A204.1 (cell line): ENCODE measurements around the gene MRPL55.

Experiments used
- FAIRE-seq: peaks from 2 replicates; lab custom pipeline; 2012; peaks lifted over from hg19 to GRCh38; lab: Jason Lieb, UNC

Gene MRPL55

DNA sequence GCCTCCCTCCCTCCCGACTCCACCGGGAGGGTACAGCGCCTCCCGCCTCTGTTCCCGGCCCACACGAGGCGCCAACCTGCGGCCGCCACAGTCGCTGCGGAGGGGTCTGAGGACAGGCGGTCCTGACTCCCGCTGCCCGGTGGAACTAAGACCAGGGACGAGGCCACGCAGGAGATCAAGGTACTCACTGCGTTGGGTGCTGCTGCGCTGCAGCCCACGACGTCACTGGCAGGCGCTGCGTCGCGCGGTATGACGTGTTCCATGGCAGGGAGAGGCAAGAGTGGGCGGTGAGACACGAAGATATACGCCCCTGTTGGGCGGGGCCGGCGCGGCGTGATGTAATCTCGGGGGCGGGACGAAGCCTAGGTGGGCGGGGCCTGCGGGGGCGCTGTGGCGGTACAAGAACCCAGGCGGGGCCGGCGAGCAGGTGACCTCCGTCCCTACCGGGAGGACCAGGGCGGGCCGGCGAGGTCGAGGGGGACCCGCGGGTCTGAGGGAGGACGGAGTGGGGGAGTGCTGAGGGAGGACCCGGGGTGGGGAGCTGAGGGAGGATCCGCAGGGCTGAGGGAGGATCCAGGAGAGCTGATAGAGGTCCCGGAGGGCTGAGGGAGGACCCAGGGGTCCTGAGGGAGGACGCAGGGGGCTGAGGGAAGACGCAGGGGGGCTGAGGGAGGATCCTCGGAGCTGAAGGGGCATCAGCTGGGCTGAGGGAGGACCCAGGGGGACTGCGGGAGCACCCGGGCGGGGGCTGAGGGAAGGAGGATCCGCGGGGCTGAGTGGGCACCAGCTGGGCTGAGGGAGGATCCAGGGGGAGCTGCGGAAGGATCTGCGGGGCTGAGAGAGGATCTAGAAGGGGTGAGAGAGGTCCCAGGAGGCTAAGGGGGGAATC is at the start of gene MRPL55:
MRPL55 (minus strand) TSS at position 227 of the 889 bp plus-strand sequence. CDS start 1,039 bp downstream, outside the sequence.
- FAIRE-seq, result peak; percentile 92

DNA sequence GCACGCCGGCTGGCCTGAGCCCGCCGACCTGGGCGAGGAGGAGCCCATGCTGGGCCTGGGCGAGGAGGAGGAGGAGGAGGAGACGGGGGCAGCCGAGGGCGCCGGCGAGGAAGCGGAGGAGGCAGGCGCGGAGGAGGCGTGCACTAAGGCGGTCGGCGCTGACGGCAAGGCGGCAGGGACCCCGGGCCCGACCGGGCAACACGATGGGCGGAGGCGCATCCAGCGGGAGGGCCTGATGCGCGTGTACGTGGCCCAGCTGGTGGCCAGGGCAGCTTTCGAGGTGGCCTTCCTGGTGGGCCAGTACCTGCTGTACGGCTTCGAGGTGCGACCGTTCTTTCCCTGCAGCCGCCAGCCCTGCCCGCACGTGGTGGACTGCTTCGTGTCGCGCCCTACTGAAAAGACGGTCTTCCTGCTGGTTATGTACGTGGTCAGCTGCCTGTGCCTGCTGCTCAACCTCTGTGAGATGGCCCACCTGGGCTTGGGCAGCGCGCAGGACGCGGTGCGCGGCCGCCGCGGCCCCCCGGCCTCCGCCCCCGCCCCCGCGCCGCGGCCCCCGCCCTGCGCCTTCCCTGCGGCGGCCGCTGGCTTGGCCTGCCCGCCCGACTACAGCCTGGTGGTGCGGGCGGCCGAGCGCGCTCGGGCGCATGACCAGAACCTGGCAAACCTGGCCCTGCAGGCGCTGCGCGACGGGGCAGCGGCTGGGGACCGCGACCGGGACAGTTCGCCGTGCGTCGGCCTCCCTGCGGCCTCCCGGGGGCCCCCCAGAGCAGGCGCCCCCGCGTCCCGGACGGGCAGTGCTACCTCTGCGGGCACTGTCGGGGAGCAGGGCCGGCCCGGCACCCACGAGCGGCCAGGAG is 49.3 kb upstream of the MRPL55 start:
- no peak for FAIRE-seq

DNA sequence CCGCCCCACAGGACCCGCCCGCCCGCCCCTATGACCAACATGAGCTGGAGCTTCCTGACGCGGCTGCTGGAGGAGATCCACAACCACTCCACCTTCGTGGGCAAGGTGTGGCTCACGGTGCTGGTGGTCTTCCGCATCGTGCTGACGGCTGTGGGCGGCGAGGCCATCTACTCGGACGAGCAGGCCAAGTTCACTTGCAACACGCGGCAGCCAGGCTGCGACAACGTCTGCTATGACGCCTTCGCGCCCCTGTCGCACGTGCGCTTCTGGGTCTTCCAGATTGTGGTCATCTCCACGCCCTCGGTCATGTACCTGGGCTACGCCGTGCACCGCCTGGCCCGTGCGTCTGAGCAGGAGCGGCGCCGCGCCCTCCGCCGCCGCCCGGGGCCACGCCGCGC is 48.6 kb upstream of the MRPL55 start:
- FAIRE-seq, result no peak

DNA sequence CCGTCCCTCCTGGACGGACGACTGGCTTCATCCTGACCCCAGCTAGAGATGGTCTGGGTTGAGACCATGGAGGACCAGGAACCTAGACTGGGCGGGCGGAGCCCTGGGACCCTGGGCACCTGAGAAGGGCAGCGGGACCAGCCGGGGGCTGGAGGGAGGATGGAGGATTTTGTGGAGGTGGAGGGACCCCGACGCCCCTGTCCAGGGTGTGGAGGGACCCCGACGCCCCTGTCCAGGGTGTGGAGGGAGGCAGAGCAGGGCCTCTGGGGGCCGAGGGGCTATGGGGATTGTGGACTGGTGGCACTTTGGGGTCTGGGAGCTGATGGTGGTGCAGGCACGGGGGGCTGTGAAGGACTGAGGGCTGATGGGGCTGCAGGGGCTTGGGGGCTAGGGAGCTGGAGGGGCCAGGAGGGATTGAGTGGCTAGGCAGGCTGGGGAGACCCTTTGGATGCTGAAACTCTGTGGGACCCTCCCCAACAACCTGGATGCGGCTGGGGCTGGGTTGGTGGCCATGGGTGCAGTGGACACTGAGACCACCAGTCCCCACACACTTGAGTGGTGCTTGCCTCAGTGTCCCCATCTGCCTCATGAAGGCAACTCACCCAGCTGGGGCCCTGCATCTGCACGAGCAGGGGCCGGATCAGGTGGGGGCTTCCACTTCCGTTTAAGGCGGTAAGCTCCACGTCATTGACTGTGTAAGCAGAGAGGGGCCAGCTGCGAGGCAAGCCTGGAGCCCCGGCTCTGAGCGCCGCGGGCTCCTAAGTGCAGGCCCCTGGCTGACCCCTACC is 48.0 kb upstream of the MRPL55 start:
- no peak for FAIRE-seq

DNA sequence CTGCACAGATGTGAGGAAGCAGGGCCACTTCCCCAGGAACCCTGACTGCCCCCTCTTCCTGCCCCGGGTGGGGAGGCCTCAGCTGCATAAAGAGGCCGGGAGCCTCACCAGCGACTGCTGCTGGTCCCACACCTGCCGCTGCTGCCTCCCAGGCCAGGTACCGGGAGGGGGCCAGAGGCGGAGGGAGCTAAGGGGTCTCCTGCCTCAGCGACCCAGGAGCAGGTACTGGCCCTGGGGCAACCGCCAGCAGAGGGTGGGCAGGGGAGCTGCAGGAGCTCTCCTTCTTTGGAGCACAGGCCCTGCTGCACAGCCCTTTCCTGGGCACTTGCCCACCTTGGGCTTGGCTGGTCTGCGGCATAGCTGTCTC is 47.4 kb upstream of the MRPL55 start:
- FAIRE-seq, result no peak

DNA sequence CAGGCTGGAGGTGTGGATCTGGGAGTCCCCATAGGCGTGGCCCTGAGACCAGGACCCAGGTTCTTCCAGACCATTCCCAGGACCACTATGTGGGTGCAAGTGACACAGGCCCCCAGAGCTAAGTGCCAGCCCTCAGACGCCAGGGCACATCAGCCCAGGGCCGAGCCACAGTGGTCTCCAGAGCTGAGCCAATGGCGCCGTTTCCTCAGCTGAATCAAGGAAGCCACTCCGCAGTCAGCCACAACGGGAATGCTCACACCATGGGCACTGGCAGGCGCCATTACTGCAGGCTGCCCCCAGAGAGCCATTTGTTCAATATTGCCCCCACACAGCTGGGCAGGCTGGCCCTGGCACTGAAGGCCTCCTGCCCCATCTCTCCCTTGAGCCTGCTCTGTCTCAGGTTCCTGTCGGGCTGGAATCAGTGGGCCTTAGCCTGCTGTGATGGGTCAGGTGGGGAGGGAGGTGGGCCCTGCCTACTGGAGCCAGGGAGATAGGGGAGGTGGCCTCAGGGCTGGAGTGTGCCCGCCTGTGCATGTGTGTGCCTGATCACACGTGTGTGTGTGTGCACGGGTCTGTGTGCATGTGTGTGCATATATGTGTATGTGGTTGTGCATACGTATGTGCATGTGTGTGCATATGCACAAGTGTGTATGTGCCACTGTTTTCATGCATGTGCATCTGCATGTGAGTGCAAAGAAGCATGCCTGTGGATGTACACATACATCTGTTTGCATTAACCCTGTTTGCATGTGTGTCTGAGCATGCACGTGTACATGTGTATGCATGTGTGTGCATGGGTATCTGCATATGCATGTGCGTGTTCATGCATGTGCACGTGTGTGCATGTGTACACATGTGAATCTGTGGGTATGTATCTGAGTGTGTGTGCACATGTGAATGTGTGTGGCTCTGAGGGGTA is 46.8 kb upstream of the MRPL55 start:
- no peak for FAIRE-seq

DNA sequence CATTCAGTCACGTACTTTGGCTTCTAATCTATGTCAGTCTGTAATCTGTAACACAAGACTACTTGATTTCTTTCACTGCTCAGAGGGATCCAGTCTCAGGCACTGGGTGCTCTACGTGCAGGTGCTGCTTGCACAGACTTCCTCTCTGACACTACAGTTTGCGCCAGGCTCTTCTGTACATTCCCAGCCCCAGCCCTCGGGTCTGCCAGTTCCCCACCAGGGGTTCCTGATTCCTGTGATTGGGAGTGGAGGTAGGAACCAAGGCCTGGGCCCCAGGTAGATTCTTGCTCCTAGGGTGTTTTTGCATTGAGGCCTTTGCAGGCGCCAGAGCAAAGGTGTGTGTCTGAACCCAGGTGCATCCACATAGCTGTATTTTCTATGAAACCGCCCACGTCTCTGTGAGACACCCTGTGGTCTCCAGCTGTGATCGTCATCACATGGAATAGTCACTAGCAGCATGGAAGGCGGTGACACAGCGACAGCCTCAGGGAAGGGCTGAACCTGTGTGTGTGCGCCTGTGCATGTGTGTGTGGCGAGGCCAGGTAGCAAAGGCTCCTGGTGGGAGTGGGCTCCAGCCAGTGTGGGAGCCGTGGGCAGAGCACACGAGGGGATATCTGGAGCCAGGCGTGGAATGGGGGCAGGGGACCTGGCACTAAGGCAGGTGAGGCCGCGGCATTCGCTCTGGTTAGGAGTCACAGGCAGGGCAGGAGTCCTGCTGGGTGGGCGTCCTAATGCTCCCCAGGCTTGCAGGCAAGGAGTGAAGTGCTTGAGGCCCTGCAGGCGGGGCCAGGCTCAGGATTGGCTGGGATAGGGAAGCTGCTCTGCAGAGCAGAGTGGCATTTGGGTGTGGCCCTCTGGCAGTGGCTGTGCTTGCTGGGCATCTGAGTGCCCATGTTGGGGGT is 45.8 kb upstream of the MRPL55 start:
- no peak for FAIRE-seq

- no peak for FAIRE-seq
These were observed 45.0 kb upstream of the MRPL55 start for GRCh38 chr1:228154021-228154669.

GRCh38 chr1:228152918-228153258 is 43.8 kb upstream of the MRPL55 start:
- FAIRE-seq, result no peak

GRCh38 chr1:228152097-228152917 is 43.2 kb upstream of the MRPL55 start:
- FAIRE-seq, result no peak

DNA sequence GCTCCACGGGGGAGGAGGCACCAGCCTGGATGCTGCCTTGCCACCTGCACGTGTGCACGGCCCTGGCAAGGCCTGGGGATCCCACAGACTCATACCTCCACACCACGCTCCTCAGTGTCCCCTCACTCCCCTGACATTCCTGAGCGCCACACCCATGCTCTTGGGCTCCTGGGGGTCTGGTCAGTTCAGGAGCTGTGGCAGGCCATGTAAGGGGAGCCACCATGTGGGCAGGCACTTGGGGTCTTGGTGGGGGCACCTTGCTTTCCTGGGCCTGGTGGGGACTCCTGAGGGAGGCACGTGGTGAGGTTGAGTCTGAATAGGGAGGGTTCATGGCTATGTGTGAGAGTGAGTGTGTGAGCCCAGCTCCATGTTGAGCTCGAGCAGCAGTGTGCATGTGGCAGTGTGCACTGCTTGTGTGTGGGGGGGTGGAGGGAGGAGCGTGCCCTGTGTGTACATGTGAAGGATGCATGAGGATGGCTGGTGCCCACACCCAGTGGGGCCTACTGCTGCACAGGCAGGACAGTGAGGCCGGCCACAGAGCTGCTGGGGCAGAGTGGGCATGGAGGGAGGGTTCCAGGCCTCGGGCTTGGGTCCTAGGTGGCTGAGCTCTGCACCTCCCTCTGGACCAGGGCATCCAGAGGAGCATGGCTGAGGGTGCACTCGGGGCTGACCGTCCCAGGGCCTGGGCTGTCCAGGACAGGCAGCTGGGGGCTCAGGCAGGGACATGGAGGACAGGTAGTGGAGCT is 42.3 kb upstream of the MRPL55 start:
- FAIRE-seq, result no peak

- FAIRE-seq, result no peak
These were observed 41.5 kb upstream of the MRPL55 start for GRCh38 chr1:228150461-228151179.

DNA sequence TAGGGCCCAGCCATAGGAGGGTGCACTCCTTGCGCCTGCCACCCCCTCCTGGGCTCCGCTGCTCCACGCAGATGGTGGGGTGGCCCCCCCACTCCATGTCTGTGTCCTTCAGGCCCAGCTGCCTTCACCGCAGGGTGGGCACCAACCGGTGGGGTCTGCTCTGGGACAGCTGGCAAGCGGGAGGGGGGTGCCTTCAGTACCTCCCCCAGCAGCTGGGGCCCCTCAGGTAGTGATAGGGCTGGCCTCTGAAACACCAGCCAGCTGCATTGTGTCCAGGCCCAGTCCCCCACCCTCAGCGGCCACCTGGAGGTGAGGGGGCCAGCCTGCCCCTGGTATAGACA is 41.0 kb upstream of the MRPL55 start:
- no peak for FAIRE-seq

GRCh38 chr1:228149406-228150119 is 40.5 kb upstream of the MRPL55 start, which contains the start of gene GJC2:
Gene GJC2, plus strand, starts transcription at chr1:228149930. Its CDS starts 7,829 bp downstream, at chr1:228157759.
- FAIRE-seq, result no peak

- FAIRE-seq, result no peak
These were observed 39.9 kb upstream of the MRPL55 start for GRCh38 chr1:228148935-228149405.

DNA sequence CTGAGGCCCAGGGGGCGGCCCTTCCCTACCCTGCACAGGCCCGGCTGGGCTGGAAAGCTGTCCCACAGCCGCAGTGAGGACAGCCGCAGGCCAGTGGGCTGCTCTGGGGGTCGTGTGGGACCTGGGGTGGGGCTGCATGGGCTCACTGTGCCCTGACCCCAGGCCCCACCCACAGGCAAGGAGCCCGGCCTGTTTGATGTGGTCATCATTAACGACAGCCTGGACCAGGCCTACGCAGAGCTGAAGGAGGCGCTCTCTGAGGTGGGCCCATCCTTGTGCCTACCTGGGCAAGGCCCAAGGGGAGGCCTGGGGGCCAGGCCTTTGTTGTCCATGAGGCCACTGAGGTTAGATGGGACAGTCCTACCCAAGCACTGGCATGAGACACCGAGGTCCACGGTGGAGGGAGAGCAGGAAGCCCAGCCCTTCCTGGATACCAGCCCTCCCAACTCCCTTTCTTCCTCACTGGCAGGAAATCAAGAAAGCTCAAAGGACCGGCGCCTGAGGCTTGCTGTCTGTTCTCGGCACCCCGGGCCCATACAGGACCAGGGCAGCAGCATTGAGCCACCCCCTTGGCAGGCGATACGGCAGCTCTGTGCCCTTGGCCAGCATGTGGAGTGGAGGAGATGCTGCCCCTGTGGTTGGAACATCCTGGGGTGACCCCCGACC is 39.2 kb upstream of the MRPL55 start:
- FAIRE-seq, result no peak
